Neural progenitor cell (in vitro differentiated cells): Measurements from ENCODE around the gene SIRT7. TPM values are rescaled to one million over a fixed set of nuclear protein-coding genes. Genes with fewer than 3 reads are reported as not detected.

Experiments
- DNase-seq: peaks from one replicate; pipeline ENCODE4 v3.0.0-alpha.2; 2016; ENCODE audit warnings: low spot score
- H2AFZ ChIP-seq: fragments of 200-600 bp; sonication (generic); replicated peaks from 2 replicates; pipeline ENCODE4 v1.6.1; 2016; ENCODE audit warnings: antibody characterized with exemption
- H3F3A ChIP-seq: fragments of 200-600 bp; sonication (generic); 2 replicates; pipeline ENCODE4 v1.6.1; 2016; ENCODE audit warnings: antibody characterized with exemption, low read depth
- H3K27ac ChIP-seq: fragments of 200-600 bp; sonication (generic); 2 replicates; pipeline ENCODE4 v1.5.1; 2016; ENCODE audit warnings: mild to moderate bottlenecking
- H3K27me3 ChIP-seq: fragments of 200-600 bp; sonication (generic); 2 replicates; pipeline ENCODE4 v1.6.1; 2016; ENCODE audit warnings: mild to moderate bottlenecking, moderate library complexity
- H3K36me3 ChIP-seq: fragments of 200-600 bp; sonication (generic); 2 replicates; pipeline ENCODE4 v1.5.1; 2016
- H3K4me1 ChIP-seq: fragments of 200-600 bp; sonication (generic); 2 replicates; pipeline ENCODE4 v1.6.1; 2016; ENCODE audit warnings: mixed run types
- H3K4me2 ChIP-seq: fragments of 200-600 bp; sonication (generic); 2 replicates; pipeline ENCODE4 v1.6.1; 2016
- H3K4me3 ChIP-seq: fragments of 200-600 bp; sonication (generic); 2 replicates; pipeline ENCODE4 v1.5.1; 2016
- H3K79me2 ChIP-seq: fragments of 200-600 bp; sonication (generic); 2 replicates; pipeline ENCODE4 v1.6.1; 2016; ENCODE audit warnings: low read depth
- H3K9ac ChIP-seq: fragments of 200-600 bp; sonication (generic); 2 replicates; pipeline ENCODE4 v1.6.1; 2016
- H3K9me3 ChIP-seq: fragments of 200-600 bp; sonication (generic); 2 replicates; pipeline ENCODE4 v1.5.1; 2016; ENCODE audit warnings: low read depth
- H4K20me1 ChIP-seq: fragments of 200-600 bp; sonication (generic); 2 replicates; pipeline ENCODE4 v1.6.1; 2016; ENCODE audit warnings: low read depth
- H3K27ac Mint-ChIP-seq: 3 replicates; pipeline ENCODE4 v1.8.0; 2021; ENCODE audit warnings: mixed read lengths
- H3K27me3 Mint-ChIP-seq: 2 replicates; pipeline ENCODE4 v1.8.0; 2022; ENCODE audit warnings: low read depth, mild to moderate bottlenecking, inconsistent platforms, moderate library complexity, mixed read lengths; ENCODE audit not compliant: insufficient read depth
- H3K36me3 Mint-ChIP-seq: 3 replicates; pipeline ENCODE4 v1.8.0; 2021; ENCODE audit warnings: mixed read lengths
- H3K4me1 Mint-ChIP-seq: 3 replicates; pipeline ENCODE4 v1.8.0; 2021; ENCODE audit warnings: mixed read lengths
- H3K4me3 Mint-ChIP-seq: 3 replicates; pipeline ENCODE4 v1.8.0; 2021; ENCODE audit warnings: mild to moderate bottlenecking, moderate library complexity, mixed read lengths
- H3K9me3 Mint-ChIP-seq: 3 replicates; pipeline ENCODE4 v1.8.0; 2020; ENCODE audit warnings: mixed read lengths
- CTCF ChIP-seq: fragments of 200-600 bp; sonication (generic); IDR thresholded peaks from 2 replicates; pipeline ENCODE4 v1.5.1; 2017; ENCODE audit warnings: antibody characterized with exemption, mild to moderate bottlenecking
- EZH2 ChIP-seq: fragments of 200-600 bp; sonication (generic); IDR thresholded peaks from 2 replicates; pipeline ENCODE4 v1.6.1; 2017; ENCODE audit warnings: antibody characterized with exemption, mild to moderate bottlenecking, moderate library complexity
- EZH2phosphoT487 ChIP-seq: fragments of 200-600 bp; sonication (generic); IDR thresholded peaks from 2 replicates; pipeline ENCODE4 v1.6.1; 2017; ENCODE audit warnings: antibody characterized with exemption
- total RNA-seq: library from RNA; depleted of rRNA; stranded (reverse); fragments of >200 nt; gene quantifications from 2 replicates; pipeline ENCODE4 v1.2.3, GENCODE V29; 2015; ENCODE audit warnings: low replicate concordance

Gene SIRT7
- total RNA-seq, 1 donor from 2014 or later: 5.1 TPM

- Histone ChIP-seq H3K36me3 (no peaks in the 10 kb centered on the region), H3K79me2 (no peaks in the 10 kb centered on the region), H3K4me1 (peaks cover 5% of the 10 kb centered on the region), H3K9me3 (no peaks in the 10 kb centered on the region), H4K20me1 (peaks cover 23% of the 10 kb centered on the region), H3F3A (peaks cover 18% of the 10 kb centered on the region), H3K9ac (no peak overlapping the region), H2AFZ (no peak overlapping the region), H3K4me3 (no peak overlapping the region), H3K4me2 (no peak overlapping the region), H3K27ac (no peak overlapping the region), H3K27me3 (peaks cover 38% of the 10 kb centered on the region)
- Mint-ChIP-seq H3K27me3 (peaks cover 19% of the 10 kb centered on the region), H3K4me3 (no peak overlapping the region), H3K9me3 (no peaks in the 10 kb centered on the region), H3K27ac (no peak overlapping the region), H3K4me1 (peaks cover 13% of the 10 kb centered on the region), H3K36me3 (peaks cover 9% of the 10 kb centered on the region)
- no peak for DNase-seq
- TF ChIP-seq CTCF (no peak), EZH2 (no peak), EZH2phosphoT487 (no peak)
These were observed 13.2 kb downstream of the SIRT7 start for GRCh38 chr17:81904600-81905423.

GRCh38 chr17:81903896-81904599 lies 13.9 kb downstream of the SIRT7 start:
- no peak for DNase-seq
- Histone ChIP-seq H2AFZ (no peak overlapping the region), H3K36me3 (no peaks in the 10 kb centered on the region), H3K4me2 (no peak overlapping the region), H3K9me3 (no peaks in the 10 kb centered on the region), H3K27ac (no peak overlapping the region), H3K4me3 (no peak overlapping the region), H3K9ac (no peak overlapping the region), H3K27me3 (peaks cover 33% of the 10 kb centered on the region), H3F3A (peaks cover 18% of the 10 kb centered on the region), H3K4me1 (peaks cover 5% of the 10 kb centered on the region), H4K20me1 (peaks cover 21% of the 10 kb centered on the region), H3K79me2 (no peaks in the 10 kb centered on the region)
- Mint-ChIP-seq H3K36me3 (peaks cover 10% of the 10 kb centered on the region), H3K27ac (no peak overlapping the region), H3K4me3 (no peak overlapping the region), H3K27me3 (peaks cover 19% of the 10 kb centered on the region), H3K4me1 (peaks cover 8% of the 10 kb centered on the region), H3K9me3 (no peaks in the 10 kb centered on the region)
- TF ChIP-seq EZH2phosphoT487: no peak

- TF ChIP-seq CTCF: no peak
- TF ChIP-seq EZH2: no peak
- TF ChIP-seq EZH2phosphoT487: no peak
- no peak overlapping the region for H3K27ac Mint-ChIP-seq
- no peaks in the 10 kb centered on the region for H3K36me3 ChIP-seq
- H4K20me1 ChIP-seq: peaks cover 27% of the 10 kb centered on the region
- no peak overlapping the region for H3K4me2 ChIP-seq
- H2AFZ ChIP-seq: no peak overlapping the region
- no peaks in the 10 kb centered on the region for H3K9me3 ChIP-seq
- peaks cover 18% of the 10 kb centered on the region for H3K27me3 Mint-ChIP-seq
- H3K4me1 ChIP-seq: peaks cover 5% of the 10 kb centered on the region
- H3K27me3 ChIP-seq: peaks cover 33% of the 10 kb centered on the region
- H3K4me3 Mint-ChIP-seq: no peak overlapping the region
- no peaks in the 10 kb centered on the region for H3K79me2 ChIP-seq
- peaks cover 11% of the 10 kb centered on the region for H3K36me3 Mint-ChIP-seq
- H3K4me3 ChIP-seq: no peak overlapping the region
- DNase-seq: no peak
- H3K27ac ChIP-seq: no peak overlapping the region
- H3K4me1 Mint-ChIP-seq: peaks cover 8% of the 10 kb centered on the region
- H3F3A ChIP-seq: peaks cover 18% of the 10 kb centered on the region
- no peaks in the 10 kb centered on the region for H3K9me3 Mint-ChIP-seq
- H3K9ac ChIP-seq: no peak overlapping the region
These were observed 14.6 kb downstream of the SIRT7 start for GRCh38 chr17:81903415-81903831.
